GM18951 (cell line): ENCODE results near the gene INSM2.

Experiments used
- POLR2A ChIP-seq: IDR thresholded peaks from 4 replicates; pipeline ENCODE4 v1.6.1; 2011; ENCODE audit warnings: mild to moderate bottlenecking; ENCODE audit not compliant: insufficient read length, insufficient read depth; ENCODE audit errors: extremely low read depth
- in situ Hi-C: fragments of 300-500 bp; cut with MboI; formaldehyde crosslinking; loops from one replicate; pipeline ENCODE4 v1.12.0; 2022; ENCODE audit warnings: low sequenced_read_pairs, mixed read lengths, inconsistent platforms; ENCODE audit not compliant: unreplicated experiment

The INSM2 gene

GRCh38 chr14:35558680-35559079 is 24.7 kb downstream of the INSM2 start:
- in situ Hi-C loops, result no loop called here
- TF ChIP-seq POLR2A, result no peak

GRCh38 chr14:35565871-35566464 is 32.0 kb downstream of the INSM2 start:
- TF ChIP-seq POLR2A, result no peak

GRCh38 chr14:35571598-35571997 is 37.6 kb downstream of the INSM2 start:
- in situ Hi-C loops, result no loop called here
- TF ChIP-seq POLR2A, result no peak

More at GRCh38 chr14:35565871-35566464, 32.0 kb downstream of the INSM2 start:
- in situ Hi-C loops, result no loop called here

GRCh38 chr14:35573911-35574310 is 39.9 kb downstream of the INSM2 start:
- TF ChIP-seq POLR2A, result no peak
- in situ Hi-C loops, result no loop called here

DNA sequence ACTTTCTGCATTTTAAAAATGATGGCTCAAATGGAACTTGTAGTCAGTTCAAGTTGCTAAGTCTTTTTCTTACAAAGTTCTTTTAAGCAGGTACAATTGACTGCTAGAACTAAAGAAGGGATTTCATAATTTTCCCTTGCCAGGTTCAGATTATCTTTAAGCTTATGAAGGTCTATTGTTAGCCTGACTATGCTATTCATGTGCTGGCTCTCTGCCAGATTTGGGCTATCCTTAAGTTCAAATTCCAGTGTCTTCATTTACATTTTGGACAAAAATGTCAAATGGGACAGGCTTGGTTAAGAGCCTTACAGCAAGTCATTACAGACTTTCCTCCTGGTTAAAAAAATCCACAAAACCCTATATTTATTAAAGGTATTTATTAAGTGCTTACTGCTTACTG is 42.3 kb downstream of the INSM2 start:
- no peak for TF ChIP-seq POLR2A
- in situ Hi-C loops, result no loop called here

DNA sequence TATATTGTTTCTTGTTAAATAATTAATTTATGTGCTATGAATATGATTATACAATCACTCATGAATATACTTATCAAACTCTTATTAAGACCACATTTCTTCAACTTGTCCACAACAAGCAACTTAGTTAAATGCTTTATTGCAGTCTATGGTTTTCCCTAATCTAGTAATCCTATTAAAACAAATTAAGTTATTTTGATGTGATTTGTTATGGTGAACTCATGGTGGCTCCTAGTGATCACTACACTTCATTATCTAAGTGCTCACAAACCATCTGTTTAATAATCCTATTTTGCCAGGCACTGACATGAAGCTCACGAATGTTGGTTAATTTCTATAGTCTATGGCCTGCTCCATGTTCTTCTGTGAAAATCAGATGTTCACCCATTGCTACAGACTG is 42.9 kb downstream of the INSM2 start:
- no peak for TF ChIP-seq POLR2A
- in situ Hi-C loops, result no loop called here

DNA sequence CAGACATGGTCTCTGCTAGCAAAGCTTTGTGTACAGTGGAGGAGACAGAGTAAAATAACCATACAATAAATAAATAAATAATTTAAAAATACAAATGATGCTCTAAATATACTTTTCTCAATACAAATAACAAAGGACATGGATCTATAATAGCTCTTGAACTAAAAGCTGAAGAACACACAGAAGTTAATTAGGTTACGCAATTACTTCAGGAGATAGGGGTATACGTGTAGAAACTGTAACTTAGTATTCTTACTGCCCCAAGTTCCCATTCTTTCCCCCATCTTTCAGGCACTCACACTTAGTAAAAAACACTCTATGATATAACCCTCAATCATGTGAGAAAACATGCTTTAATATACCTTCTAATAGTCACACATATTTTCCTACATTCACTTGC is 44.2 kb downstream of the INSM2 start:
- in situ Hi-C loops, result no loop called here
- TF ChIP-seq POLR2A, result no peak

GRCh38 chr14:35578639-35579038 is 44.7 kb downstream of the INSM2 start:
- no peak for TF ChIP-seq POLR2A
- in situ Hi-C loops, result no loop called here
